ENCODE data around the gene SF3A1.

SF3A1 gene

GRCh38 chr22:30299322-30299721 is 57.4 kb downstream of the SF3A1 start:
- no peak for DNase-seq

GRCh38 chr22:30297991-30298701 is 58.5 kb downstream of the SF3A1 start:
- no peak for DNase-seq

- no peak for DNase-seq
Observed at GRCh38 chr22:30297276-30297990, 59.3 kb downstream of the SF3A1 start.

DNA sequence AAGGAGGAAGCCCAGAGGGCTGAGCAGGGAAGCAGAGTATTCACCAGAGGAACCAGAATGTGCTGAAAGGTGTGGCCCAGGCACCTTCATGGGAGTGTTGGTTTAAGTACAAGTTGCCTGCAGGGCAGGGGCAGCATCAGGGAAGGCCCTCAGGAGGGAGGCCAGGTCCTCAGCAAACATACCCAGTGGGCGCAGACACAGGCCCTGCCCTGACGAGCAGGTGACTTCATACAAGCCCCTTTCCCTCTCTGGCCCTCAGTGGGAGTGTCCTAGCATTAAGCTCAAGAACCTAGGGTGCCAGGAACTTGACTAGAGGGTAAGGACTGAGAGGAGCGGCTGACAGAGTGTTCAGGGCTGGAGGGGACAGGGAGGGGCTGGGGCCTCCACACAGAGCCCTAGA is 59.9 kb downstream of the SF3A1 start:
- DNase-seq: peak; percentile 37

GRCh38 chr22:30296324-30296723 is 60.4 kb downstream of the SF3A1 start:
- DNase-seq: no peak

- DNase-seq: no peak
Observed at GRCh38 chr22:30295576-30295975, 61.1 kb downstream of the SF3A1 start.

- no peak for DNase-seq
Observed at GRCh38 chr22:30294830-30295229, 61.9 kb downstream of the SF3A1 start.

DNA sequence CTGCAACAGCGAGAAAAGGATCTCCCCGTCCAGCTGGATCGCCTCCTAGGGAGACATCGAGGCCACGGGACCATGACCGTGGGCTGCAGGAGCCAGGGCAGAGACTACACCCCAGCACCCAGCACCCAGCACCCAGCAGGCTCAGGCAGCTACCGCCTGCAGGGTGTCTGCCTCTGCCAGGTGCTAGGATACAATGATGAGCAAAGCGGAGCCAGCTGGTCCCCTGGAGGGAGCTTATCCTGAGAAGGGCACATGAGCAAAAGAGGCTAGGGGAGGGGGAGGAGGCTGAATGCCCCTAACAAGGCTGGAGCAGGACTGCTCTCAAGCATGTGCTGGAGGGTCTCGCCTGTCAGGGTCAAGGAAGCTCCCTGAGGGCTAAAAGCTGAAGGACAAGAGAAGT is 62.6 kb downstream of the SF3A1 start:
- DNase-seq: peak; percentile 21

DNA sequence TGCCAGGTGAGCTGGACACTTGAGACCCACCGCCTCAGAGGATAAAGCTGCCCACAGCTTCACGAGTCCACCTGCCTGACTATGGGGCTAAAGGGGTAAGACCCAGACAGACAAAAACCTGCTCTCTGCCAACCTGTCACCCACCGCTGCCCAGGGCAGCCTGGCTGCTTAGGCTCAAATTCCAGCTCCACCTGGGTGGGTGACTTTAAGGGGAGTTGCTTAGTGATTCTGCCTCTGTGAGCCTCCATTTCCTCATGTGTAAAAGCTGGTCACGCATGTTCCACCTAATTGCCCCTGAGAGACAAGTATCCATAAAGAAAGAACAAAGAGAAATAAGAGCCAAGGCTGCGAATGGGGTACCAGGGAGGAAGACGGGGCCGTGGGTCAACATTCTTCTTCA is 63.7 kb downstream of the SF3A1 start:
- DNase-seq: no peak

GRCh38 chr22:30292069-30292970 is 64.4 kb downstream of the SF3A1 start:
- no peak for DNase-seq

DNA sequence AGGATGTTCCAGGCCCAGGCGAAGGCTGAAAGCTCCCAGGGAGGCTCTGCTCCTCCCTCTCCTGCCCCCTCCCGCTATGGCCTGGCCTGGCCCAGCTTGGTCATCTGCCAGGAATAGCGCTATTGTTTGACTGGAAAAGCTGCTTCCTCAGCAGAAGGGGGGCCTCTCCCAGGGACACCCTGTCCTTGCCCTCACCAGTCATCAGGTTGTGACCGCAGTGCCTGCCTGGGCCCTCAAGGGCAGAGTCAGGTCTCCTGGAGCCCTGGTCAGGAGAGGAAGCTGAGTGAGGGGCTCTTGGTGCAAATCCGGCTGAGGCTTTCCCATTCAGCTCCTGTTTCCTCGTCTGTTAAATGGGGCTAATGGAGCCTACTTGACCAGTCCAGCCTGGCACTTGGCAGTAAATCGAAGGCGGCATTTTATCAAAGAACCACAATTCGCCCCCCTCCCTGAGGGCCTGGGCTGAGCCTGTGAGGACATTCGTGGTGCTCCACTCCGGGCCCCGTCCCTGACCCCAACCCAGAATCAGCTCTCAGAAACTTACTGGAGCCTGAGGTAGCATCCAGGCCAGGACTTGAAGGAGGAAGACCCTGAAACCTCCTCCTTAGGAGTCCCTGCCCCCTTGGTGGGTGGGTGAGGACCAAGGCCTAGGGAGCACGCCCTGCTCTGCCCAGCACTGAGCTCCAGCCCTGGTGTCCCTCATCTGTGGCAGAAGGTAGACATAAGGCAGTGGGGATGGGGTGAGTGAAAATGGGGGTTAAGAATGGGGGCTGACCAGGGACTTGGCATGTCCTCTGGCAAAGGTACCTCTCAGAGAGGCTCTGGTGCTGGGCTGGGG is 65.4 kb downstream of the SF3A1 start:
- DNase-seq: peak; percentile 60

DNA sequence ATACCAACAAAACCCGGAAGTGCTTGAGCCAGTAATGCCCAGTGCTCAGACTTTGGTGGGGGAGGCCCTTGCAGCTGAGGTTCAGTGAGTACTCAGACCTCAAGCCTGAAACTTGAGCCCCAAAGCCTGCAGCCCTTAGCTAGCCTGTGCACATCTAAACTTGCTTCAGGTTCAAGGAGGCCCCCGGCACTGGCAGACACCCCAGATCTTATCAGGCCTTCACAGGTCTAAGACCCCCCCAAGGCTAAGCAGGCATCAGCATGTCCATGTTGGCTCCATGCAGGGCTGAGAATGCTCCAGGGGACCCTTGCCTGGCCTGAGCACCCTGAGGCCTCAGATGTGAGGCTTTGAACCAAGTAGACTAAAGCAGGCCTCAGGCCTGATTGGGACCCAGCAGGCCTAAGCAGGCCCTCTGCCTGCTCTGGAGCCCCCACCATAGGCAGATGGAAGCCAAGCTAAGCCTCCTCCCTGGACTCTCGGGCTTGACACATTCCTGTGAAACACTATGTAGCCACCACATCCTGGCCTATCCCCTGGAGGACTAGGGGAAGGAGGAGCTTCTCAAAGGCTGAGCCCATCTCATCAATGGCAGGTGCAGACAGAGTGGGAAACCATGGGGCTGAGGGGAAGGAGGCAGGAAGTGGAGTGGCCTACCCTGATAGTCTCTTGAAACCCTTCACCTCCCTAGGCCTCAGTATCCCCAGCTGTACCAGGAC is 66.2 kb downstream of the SF3A1 start:
- DNase-seq: peak; percentile 60

GRCh38 chr22:30289980-30290313 is 66.7 kb downstream of the SF3A1 start:
- no peak for DNase-seq

DNA sequence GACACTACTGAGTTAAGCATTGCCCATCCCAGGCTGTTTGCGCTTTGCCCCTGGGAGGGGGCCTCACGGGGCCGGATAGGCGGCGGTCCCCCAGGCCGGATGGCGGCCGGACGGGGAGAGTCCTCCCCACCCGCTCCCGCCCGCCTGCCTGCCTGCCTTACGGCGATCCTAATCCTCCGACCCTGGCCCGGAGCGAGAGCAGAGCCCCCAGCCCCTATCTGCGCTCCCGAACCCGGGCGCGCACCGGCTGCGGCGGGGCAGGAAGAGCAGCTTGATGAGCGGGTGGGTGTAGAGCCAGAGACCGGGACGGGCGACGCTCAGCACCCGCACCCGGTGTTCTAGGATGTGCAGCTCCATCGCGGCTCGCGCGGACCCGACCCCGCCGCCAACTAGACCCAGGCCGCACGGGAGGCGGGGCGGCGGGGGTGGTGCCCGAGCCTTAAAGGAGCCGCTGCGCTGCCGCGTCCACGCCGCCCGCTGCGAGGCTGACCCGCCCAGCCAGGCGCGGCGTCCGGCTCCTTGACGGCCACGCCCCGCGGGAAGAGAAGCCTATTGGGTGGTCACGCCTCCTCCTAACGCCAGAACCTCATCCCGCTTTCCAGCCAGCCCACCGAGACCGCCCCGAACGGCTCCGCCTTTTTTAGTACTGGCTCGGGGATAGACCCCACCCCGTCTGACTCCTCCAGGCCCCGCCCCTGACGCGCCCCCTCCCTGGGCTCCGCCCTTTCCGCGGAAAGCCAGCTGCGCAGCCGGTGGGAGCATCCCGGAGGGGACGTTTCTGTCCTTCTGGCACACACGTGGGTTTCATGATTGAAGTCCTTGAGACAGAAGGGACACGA is 67.3 kb downstream of the SF3A1 start, which contains the start of gene CASTOR1:
Gene CASTOR1 (minus strand): TSS at position 365 of the 839 bp plus-strand sequence. CDS start 8 bp downstream, at position 357.
- peak; percentile 99 for DNase-seq

DNA sequence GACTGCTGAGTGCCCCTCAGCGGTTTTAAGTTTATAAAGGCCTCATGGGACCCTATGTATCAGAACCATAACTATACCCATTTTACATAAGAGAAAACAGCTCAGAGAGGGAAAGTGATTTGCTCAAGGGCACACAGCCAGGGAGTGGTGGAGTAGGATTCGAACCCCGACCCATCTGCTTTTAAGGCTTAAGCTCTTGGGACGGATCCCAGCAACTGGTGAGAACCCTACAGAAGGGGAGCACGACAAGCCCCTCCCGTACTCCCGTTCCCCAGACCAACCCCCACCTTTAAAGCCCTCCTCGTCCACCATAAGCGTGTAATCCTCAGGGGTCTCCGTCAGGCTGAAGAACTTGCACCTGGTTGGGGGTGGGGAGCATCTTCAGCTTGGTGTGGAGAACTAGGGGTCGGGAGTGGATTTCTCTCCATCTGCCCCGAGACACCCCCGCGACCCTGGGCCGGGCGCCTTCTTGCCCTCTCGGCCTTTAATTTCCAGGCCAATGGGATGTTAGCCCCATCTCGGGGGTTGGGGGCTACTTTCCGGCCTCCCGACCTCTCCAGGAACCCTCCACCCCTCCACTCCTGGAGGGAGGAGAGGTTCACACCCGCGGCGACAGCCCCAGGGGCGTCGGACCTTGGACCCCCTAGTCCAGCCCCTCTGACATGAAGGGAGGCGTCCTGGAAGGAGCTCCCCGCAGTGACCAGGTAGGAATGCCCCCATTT is 68.1 kb downstream of the SF3A1 start:
- no peak for DNase-seq

- peak; percentile 79 for DNase-seq
Observed at GRCh38 chr22:30287648-30288418, 68.9 kb downstream of the SF3A1 start.

GRCh38 chr22:30286813-30287647 is 69.7 kb downstream of the SF3A1 start:
- peak; percentile 61 for DNase-seq

DNA sequence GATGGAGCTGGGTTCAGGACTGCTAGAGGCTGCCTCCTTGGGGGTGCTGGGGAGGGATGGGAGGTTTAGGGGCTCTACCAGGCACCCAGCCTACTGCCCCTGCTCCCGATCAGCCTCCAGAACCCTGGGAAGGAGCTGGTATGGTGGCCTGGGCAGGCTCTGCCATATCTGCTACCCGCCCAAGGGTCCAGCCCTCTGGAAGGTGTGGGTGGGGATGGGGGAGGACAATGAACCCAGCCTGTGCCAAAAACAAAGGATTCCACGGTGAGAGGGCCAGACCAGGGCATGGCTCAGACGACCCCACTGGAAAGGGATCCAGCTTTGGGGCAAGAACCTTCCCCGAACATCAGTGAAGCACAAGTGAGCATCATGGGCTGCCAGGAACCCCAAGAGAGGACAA is 70.4 kb downstream of the SF3A1 start:
- no peak for DNase-seq

DNA sequence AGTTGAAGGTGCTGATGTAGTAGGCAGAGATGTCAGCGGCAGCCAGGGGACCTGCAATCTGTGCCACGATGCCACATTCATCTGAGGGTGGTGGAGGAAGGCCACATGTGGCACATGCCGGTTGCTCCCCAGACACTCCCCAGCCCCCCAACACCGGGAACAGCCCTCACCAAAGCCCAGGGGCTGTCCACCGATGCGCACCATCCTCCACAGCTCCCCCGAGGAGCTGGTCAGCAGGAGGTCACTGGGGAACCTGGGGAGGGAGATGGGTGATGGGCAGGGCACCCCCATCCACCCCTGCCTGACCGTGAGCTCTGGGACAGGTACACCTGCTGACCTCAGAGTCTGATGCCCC is 70.9 kb downstream of the SF3A1 start:
- no peak for DNase-seq
